Non-pigmented ciliary epithelial cell (primary cell): ENCODE results near the gene RABGAP1L.
"Not testable (repeated sequence)": the region's sequence is repeated elsewhere in the genome, so short reads cannot be mapped to it uniquely, and the experiment has no call there.

Experiments used
- DNase-seq: peaks from one replicate; pipeline ENCODE4 v3.0.0-alpha.2; 2010; ENCODE audit warnings: low read depth

The RABGAP1L gene

DNA sequence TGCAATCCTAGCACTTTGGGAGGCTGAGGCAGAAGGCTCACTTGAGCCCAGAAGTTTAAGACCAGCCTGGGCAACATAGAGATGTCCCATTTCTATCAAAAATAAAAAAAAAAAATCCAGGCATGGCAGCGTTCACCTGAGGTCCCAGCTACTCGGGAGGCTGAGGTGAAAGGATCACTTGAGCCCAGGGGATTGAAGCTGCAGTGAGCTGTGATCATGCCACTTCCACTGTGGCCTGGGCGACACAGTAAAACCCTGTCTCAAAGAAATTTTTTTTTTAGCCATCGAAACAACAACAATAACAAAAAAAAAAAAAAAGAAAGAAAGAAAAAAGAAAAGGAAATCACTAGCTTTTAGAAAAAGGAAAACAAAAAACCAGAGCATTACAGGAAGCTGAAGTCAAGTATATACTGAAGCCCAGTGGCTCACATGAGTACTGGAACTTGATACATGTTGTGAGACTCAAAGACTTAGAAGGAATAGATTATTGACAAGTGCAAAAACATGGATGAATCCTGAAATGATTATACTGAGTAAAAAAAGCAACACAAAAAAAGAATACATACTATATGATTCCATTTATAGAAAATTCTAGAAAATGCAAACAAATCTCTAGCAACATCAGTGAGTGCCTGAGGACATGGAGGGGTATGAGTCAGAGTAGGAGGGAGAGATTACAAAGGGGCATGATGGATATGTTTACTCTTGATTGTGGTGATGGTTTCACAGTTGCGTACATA is 6.1 kb upstream of the RABGAP1L start:
- DNase-seq, result no peak

GRCh38 chr1:174153825-174154107 is 5.6 kb upstream of the RABGAP1L start:
- DNase-seq, result no peak

- no peak for DNase-seq
These were observed 2.9 kb upstream of the RABGAP1L start for GRCh38 chr1:174156437-174156836.

DNA sequence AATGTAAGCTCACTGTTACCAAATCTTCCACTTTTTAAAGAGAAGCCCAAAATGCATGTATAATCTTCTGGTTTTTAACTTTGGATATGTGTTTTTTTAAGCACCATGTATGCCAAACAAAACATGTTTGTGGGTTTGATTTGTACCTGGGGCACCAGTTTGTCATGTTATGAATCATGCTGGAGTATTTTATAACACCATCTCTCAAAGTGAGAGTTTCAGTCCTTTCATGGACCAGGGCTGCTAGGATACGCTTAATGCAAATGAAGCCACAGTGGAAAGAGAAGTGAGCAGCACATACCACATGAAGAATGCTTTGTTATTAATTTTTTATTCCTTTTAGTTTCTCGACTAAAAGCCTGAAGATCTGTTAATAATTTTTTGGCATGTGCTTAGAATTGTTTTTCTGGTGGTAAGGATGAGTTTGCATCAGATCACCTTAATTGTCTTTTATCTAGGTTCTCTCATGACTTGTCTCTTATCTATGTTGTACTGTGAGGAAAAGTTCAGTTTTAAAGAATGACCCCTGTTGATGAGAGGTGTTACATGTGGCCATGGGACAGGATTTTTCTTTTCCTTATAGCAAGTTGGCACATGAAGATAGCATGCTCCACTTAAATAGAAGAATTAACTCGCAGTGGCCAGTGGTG is 2.0 kb upstream of the RABGAP1L start:
- DNase-seq, result no peak

DNA sequence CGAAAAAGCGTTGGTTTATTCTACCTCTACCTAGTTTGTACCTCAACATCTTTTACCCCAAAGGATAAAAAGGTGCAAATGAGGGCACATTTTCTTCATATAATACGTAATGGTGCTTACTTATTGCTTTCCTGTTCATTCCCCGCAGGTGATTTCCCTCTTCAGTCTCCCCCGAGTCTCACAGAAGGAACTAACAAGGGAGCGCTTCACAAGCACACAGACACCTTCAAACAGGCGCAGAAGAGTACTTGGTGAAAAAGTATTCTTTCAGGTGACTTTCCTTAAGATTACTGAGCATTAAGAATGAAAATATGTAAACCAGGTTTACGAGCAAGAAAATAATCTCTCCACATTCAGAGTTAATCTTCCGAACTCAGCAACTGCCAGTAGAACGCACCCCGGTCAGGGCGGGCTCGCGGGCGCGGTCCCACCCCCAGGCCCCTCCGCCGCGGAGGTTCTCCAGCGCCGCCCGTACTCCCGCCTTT is 511 bp upstream of the RABGAP1L start:
- DNase-seq, result no peak

DNA sequence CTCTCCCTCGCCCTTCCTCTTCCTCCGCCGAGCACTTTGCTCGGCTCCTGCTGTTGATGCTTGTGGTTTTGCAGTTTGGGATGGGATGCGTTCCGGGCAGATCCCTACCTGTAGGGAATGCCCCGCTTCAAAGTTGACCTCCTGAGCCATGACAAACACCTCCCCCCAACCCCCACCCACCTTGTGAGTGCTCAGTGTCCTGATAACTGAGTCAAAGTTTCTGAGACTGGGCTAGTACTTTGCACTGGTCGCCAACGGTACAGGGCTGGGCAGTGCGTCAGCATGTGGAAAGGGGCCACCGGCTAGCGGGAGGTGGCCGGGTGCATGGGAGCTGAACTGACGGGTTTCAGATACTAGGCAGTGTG is 771 bp downstream of the RABGAP1L start:
- DNase-seq, result no peak

GRCh38 chr1:174160603-174161002 is 1.3 kb downstream of the RABGAP1L start:
- no peak for DNase-seq

DNA sequence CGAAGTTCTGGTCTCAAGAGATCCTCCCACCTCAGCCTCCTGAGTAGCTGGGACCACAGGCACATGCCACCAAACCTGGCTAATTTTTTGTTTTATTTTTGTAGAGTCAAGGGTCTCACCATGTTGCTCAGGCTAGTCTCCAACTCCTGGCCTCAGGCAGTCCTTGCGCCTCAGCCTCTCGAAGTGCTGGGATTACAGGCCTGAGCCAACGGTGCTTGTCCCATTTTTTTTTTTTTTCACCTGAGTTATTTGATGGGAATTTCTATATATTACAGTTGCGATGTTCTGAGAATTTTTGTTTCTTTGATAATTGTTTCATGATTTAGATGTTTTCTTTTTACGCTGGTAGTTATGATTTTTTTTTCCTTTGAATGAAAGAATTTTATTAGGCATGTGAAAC is 2.5 kb downstream of the RABGAP1L start:
- no peak for DNase-seq

- DNase-seq, result no peak
These were observed 5.5 kb downstream of the RABGAP1L start for GRCh38 chr1:174164826-174165225.

DNA sequence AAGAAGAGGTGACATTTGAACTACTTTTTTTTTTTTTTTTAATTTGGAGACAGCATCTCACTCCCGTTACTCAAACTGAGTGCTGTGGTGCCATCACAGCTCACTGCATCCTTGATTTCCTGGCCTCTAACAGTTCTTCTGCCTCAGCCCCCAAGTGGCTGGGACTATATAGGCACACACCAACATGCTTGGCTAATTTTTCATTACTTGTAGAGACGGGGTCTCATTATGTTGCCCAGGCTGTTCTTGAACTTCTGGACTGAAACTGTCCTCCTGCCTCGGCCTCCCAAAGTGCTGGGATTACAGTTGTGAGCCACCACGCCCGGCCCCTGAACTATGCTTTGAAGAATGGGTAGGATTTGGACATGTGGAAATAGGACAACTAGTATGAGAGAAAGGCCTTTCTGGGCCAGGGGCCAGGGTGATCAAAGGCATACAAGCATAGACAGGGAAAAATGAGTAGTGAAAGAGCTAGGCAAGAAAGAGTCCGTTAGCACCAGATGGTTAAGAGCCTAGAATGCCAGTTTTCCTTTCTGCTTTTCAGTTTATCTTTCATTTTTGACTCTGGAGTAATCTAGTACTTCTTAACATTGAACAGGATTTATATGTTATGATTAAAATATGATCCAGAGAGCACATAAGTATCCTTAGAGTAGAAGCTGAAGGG is 6.3 kb downstream of the RABGAP1L start:
- DNase-seq, result no peak

GRCh38 chr1:174166530-174167264 is 7.4 kb downstream of the RABGAP1L start:
- no peak for DNase-seq

DNA sequence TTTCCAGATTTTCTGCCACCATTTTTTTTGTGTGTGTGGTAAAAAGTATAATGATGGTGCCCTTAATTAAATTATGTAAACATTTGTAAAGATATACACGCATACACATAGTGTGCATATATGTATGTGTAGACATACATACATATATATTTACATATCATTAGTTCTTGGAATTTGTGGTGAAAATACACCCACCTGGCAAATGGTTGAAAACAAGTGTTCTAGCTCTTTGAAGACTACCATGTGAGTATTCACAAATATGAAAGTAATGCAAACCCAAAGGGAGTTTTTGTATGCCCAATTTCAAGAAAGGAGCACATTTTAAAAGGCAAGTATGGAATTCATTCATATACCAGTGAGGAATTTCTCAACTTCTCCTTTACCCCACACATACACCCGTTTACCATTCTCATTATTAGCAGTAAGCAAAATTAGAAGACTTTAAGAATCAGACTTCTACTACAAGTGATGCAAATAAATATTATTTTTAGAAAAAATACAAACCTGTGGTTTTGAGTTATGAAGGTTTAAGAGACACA is 8.0 kb downstream of the RABGAP1L start:
- DNase-seq, result no peak

- DNase-seq, result no peak
These were observed 10.0 kb downstream of the RABGAP1L start for GRCh38 chr1:174169342-174169741.

- no peak for DNase-seq
These were observed 11.8 kb downstream of the RABGAP1L start for GRCh38 chr1:174171073-174171472.

GRCh38 chr1:174174461-174175329 is 15.4 kb downstream of the RABGAP1L start:
- no peak for DNase-seq

GRCh38 chr1:174178459-174178858 is 19.1 kb downstream of the RABGAP1L start:
- DNase-seq, result not testable (repeated sequence)

GRCh38 chr1:174189428-174190062 is 30.2 kb downstream of the RABGAP1L start:
- DNase-seq, result no peak

DNA sequence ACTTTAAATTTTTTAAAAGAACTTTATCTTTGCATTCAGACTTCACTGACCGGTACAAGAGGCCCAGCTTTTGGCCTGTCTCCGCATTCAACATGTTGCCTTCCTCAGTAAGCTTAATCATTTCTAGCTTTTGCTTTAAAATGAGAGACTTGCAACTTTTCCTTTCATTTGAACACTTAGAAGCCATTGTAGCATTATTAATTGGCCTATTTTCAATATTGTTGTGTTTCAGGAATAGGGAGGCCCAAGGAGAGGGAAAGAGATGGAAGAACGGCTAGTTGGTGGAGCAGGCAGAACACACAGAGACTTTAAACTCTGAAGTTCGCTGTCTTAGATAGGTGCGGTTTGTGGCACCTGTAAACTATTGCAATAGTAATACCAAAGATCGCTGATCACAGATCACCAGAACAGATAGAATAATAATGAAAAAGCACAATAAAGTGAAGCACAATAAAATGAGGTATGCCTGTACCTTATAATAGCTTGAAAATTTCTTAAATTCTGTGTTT is 31.4 kb downstream of the RABGAP1L start:
- DNase-seq, result no peak

GRCh38 chr1:174191349-174191862 is 32.1 kb downstream of the RABGAP1L start:
- peak; percentile 65 for DNase-seq

DNA sequence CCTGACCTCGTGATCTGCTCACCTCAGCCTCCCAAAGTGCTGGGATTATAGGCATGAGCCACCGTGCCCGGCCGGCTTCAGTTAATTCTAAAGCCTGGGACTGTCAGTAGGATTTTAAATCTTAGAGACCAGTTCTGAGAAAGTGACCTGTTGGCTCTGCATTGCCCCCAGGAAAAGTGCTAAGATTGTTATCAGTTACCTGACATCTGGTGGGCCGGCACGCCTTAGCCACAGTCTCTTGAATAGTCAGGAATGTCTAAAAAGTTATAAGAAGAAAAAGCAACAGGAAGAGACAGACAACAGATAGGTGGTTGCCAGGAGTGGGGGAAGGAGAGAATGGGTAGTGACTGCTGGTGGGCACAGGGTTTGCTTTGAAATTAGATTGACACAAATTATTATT is 35.1 kb downstream of the RABGAP1L start:
- no peak for DNase-seq
